HEK293 (cell line): ENCODE data around the gene SCGB1A1.
A peak's percentile ranks its signal among the peaks of the same experiment; 100 is the strongest.

Experiments used
- CTCF ChIA-PET: fragments of 350-600 bp; formaldehyde crosslinking; extraction: SDS; loops from one replicate; lab custom pipeline; 2021; ENCODE audit warnings: antibody characterized with exemption; lab: Yijun Ruan, JAX
- POLR2A ChIA-PET: fragments of 300-600 bp; formaldehyde crosslinking; extraction: SDS; loops from one replicate; lab custom pipeline; 2020; ENCODE audit warnings: antibody characterized with exemption, inconsistent platforms; lab: Yijun Ruan, JAX
- H3K27ac ChIP-seq: fragments of 200-500 bp; sonication (Bioruptor generic); 2 replicates; pipeline ENCODE4 v1.5.1; 2014; ENCODE audit warnings: low read depth, low read length, control low read depth, inconsistent platforms; ENCODE audit errors: extremely low read depth
- H3K36me3 ChIP-seq, 2 experiments: fragments of 200-500 bp in 1 of 2; sonication (Bioruptor generic) in 1 of 2; 1 replicate in 1 of 2; 2 replicates in 1 of 2; pipeline ENCODE4 v1.5.1; 2014 to 2017; ENCODE audit warnings: inconsistent platforms in 2 of 2, low read length in 2 of 2; ENCODE audit not compliant: control insufficient read depth in 2 of 2, insufficient read depth in 1 of 2
- H3K4me1 ChIP-seq: fragments of 200-500 bp; sonication (Bioruptor generic); 2 replicates; pipeline ENCODE4 v1.5.1; 2014; ENCODE audit warnings: mild to moderate bottlenecking, low read length, inconsistent platforms; ENCODE audit not compliant: control insufficient read depth, insufficient read depth
- H3K4me3 ChIP-seq: 2 replicates; pipeline ENCODE4 v1.5.1; 2011; ENCODE audit warnings: low read depth, mild to moderate bottlenecking, control low read depth, low read length, moderate library complexity
- H3K9me3 ChIP-seq: fragments of 200-500 bp; sonication (Bioruptor generic); 2 replicates; pipeline ENCODE4 v1.5.1; 2014; ENCODE audit warnings: low read depth, low read length, inconsistent platforms; ENCODE audit not compliant: control insufficient read depth, insufficient read depth
- GLIS1 ChIP-seq: fragments of 450-650 bp; formaldehyde crosslinking; IDR thresholded peaks from 2 replicates; pipeline ENCODE4 v1.5.1; 2016; ENCODE audit warnings: missing biosample characterization, missing genetic modification characterization
- HOXD13 ChIP-seq: sonication (generic); formaldehyde crosslinking; IDR thresholded peaks from 2 replicates; pipeline ENCODE4 v1.8.0; 2022; ENCODE audit warnings: missing genetic modification reagents, borderline replicate concordance
- RBAK ChIP-seq: fragments of 450-650 bp; formaldehyde crosslinking; IDR thresholded peaks from 2 replicates; pipeline ENCODE4 v1.5.1; 2016; ENCODE audit warnings: missing biosample characterization, missing genetic modification characterization
- REPIN1 ChIP-seq: fragments of 450-650 bp; formaldehyde crosslinking; IDR thresholded peaks from 2 replicates; pipeline ENCODE4 v1.5.1; 2017; ENCODE audit warnings: missing biosample characterization, missing genetic modification characterization, low read depth
- REST ChIP-seq: fragments of 450-650 bp; formaldehyde crosslinking; IDR thresholded peaks from 2 replicates; pipeline ENCODE4 v1.5.1; 2016; ENCODE audit warnings: missing biosample characterization, missing genetic modification characterization
- SALL2 ChIP-seq: fragments of 450-650 bp; formaldehyde crosslinking; IDR thresholded peaks from 2 replicates; pipeline ENCODE4 v1.5.0; 2017; ENCODE audit warnings: missing biosample characterization, mild to moderate bottlenecking, missing genetic modification characterization, borderline replicate concordance
- SCRT2 ChIP-seq: fragments of 450-650 bp; formaldehyde crosslinking; IDR thresholded peaks from 2 replicates; pipeline ENCODE4 v1.5.1; 2016; ENCODE audit warnings: missing biosample characterization, missing genetic modification characterization
- SP3 ChIP-seq: fragments of 450-650 bp; formaldehyde crosslinking; IDR thresholded peaks from 2 replicates; pipeline ENCODE4 v1.5.1; 2016; ENCODE audit warnings: missing biosample characterization, missing genetic modification characterization
- SP7 ChIP-seq: fragments of 450-650 bp; formaldehyde crosslinking; IDR thresholded peaks from 2 replicates; pipeline ENCODE4 v1.5.1; 2016; ENCODE audit warnings: missing biosample characterization, missing genetic modification characterization
- ZBTB26 ChIP-seq: fragments of 450-650 bp; formaldehyde crosslinking; optimal IDR thresholded peaks from 2 replicates; pipeline ENCODE3; 2016; ENCODE audit warnings: missing biosample characterization, mild to moderate bottlenecking, missing genetic modification characterization
- ZBTB6 ChIP-seq: fragments of 450-650 bp; formaldehyde crosslinking; IDR thresholded peaks from 2 replicates; pipeline ENCODE4 v1.5.1; 2017; ENCODE audit warnings: missing biosample characterization, missing genetic modification characterization
- ZBTB7A ChIP-seq: fragments of 450-650 bp; formaldehyde crosslinking; IDR thresholded peaks from 2 replicates; pipeline ENCODE4 v1.5.1; 2016; ENCODE audit warnings: low read depth, missing biosample characterization, missing genetic modification characterization
- ZIC2 ChIP-seq: fragments of 450-650 bp; formaldehyde crosslinking; IDR thresholded peaks from 2 replicates; pipeline ENCODE4 v1.5.1; 2016; ENCODE audit warnings: missing biosample characterization, missing genetic modification characterization
- ZNF114 ChIP-seq: fragments of 450-650 bp; formaldehyde crosslinking; IDR thresholded peaks from 2 replicates; pipeline ENCODE4 v1.5.0; 2017; ENCODE audit warnings: missing biosample characterization, missing genetic modification characterization
- ZNF121 ChIP-seq: fragments of 450-650 bp; formaldehyde crosslinking; IDR thresholded peaks from 2 replicates; pipeline ENCODE4 v1.5.1; 2016; ENCODE audit warnings: missing biosample characterization, missing genetic modification characterization
- ZNF138 ChIP-seq: fragments of 450-650 bp; formaldehyde crosslinking; IDR thresholded peaks from 2 replicates; pipeline ENCODE4 v1.5.1; 2016; ENCODE audit warnings: missing biosample characterization, missing genetic modification characterization, borderline replicate concordance
- ZNF23 ChIP-seq: fragments of 450-650 bp; formaldehyde crosslinking; IDR thresholded peaks from 2 replicates; pipeline ENCODE4 v1.5.1; 2016; ENCODE audit warnings: missing biosample characterization, missing genetic modification characterization, borderline replicate concordance
- ZNF274 ChIP-seq, 2 experiments: fragments of 200-500 bp in 1 of 2; fragments of 450-650 bp in 1 of 2; sonication (Bioruptor generic) in 1 of 2; formaldehyde crosslinking in 1 of 2; IDR thresholded peaks; 2 replicates each; pipeline versions ENCODE4 v1.5.1 to v1.6.1; 2014 to 2016; ENCODE audit warnings: borderline replicate concordance in 1 of 2, inconsistent platforms in 1 of 2, low read length in 1 of 2, missing biosample characterization in 1 of 2, missing genetic modification characterization in 1 of 2
- ZNF324 ChIP-seq: fragments of 450-650 bp; formaldehyde crosslinking; IDR thresholded peaks from 2 replicates; pipeline ENCODE4 v1.5.1; 2016; ENCODE audit warnings: missing biosample characterization, missing genetic modification characterization
- ZNF366 ChIP-seq: fragments of 450-650 bp; formaldehyde crosslinking; conservative IDR thresholded peaks from 2 replicates; pipeline ENCODE4 v1.5.1; 2016; ENCODE audit warnings: missing biosample characterization, missing genetic modification characterization
- ZNF514 ChIP-seq: fragments of 450-650 bp; formaldehyde crosslinking; IDR thresholded peaks from 2 replicates; pipeline ENCODE4 v1.5.1; 2016; ENCODE audit warnings: missing biosample characterization, missing genetic modification characterization
- ZNF624 ChIP-seq: fragments of 450-650 bp; formaldehyde crosslinking; IDR thresholded peaks from 2 replicates; pipeline ENCODE4 v1.5.1; 2017; ENCODE audit warnings: missing biosample characterization, missing genetic modification characterization
- ZNF626 ChIP-seq: fragments of 450-650 bp; sonication (Bioruptor Pico); formaldehyde crosslinking; IDR thresholded peaks from 2 replicates; pipeline ENCODE4 v1.5.1; 2018; ENCODE audit warnings: missing biosample characterization, missing genetic modification characterization, inconsistent platforms
- ZNF629 ChIP-seq: fragments of 450-650 bp; formaldehyde crosslinking; IDR thresholded peaks from 2 replicates; pipeline ENCODE4 v1.5.1; 2017; ENCODE audit warnings: missing biosample characterization, missing genetic modification characterization
- ZNF654 ChIP-seq: fragments of 450-650 bp; formaldehyde crosslinking; IDR thresholded peaks from 2 replicates; pipeline ENCODE4 v1.5.1; 2016; ENCODE audit warnings: low read depth, missing biosample characterization, missing genetic modification characterization
- ZNF664 ChIP-seq: fragments of 450-650 bp; formaldehyde crosslinking; IDR thresholded peaks from 2 replicates; pipeline ENCODE4 v1.5.1; 2016; ENCODE audit warnings: missing biosample characterization, missing genetic modification characterization
- ZNF677 ChIP-seq: fragments of 450-650 bp; IDR thresholded peaks from 2 replicates; pipeline ENCODE4 v1.5.0; 2018; ENCODE audit warnings: missing biosample characterization, mild to moderate bottlenecking, missing genetic modification characterization, moderate library complexity
- ZNF777 ChIP-seq: fragments of 450-650 bp; formaldehyde crosslinking; IDR thresholded peaks from 2 replicates; pipeline ENCODE4 v1.5.1; 2017; ENCODE audit warnings: missing biosample characterization, missing genetic modification characterization, borderline replicate concordance
- ZSCAN5A ChIP-seq: fragments of 450-650 bp; formaldehyde crosslinking; IDR thresholded peaks from 2 replicates; pipeline ENCODE4 v1.5.1; 2016; ENCODE audit warnings: missing biosample characterization, missing genetic modification characterization

SCGB1A1 gene

GRCh38 chr11:62423012-62423411 is 4.2 kb downstream of the SCGB1A1 start:
- H3K27ac ChIP-seq = no peak overlapping the region
- H3K4me3 ChIP-seq = no peak overlapping the region
- no peaks in the 10 kb centered on the region for H3K9me3 ChIP-seq
- H3K36me3 ChIP-seq = no peaks in the 10 kb centered on the region
- H3K4me1 ChIP-seq = peaks cover 3% of the 10 kb centered on the region
- CTCF ChIA-PET = interaction anchor here (0.7 to 7.8 kb wide), 8 partner anchors 28 to 271 kb away, joined by 3 to 188 read pairs (median 8); no protein-coding TSS in a partner anchor
- POLR2A ChIA-PET = interaction anchor here (0.7 to 1.6 kb wide), 3 partner anchors 121 to 170 kb away, joined by 4 to 5 read pairs (median 5); no protein-coding TSS in a partner anchor
- TF ChIP-seq ZIC2 (tag by site-specific recombination) (peak; percentile 43; the same call in 1 of the 2 replicates), ZBTB6 (tag by site-specific recombination) (no peak), ZSCAN5A (no peak), ZNF626 (no peak), GLIS1 (tag by site-specific recombination) (peak; percentile 51; the same call in 1 of the 2 replicates), ZBTB7A (tag by site-specific recombination) (no peak), ZBTB26 (tag by site-specific recombination) (no peak), ZNF664 (no peak), ZNF366 (tag by site-specific recombination) (no peak), REPIN1 (tag by site-specific recombination) (no peak), ZNF121 (tag by site-specific recombination) (no peak), ZNF777 (tag by site-specific recombination) (no peak), ZNF114 (tag by site-specific recombination) (no peak), SP3 (tag by site-specific recombination) (no peak), HOXD13 (no peak), ZNF514 (tag by site-specific recombination) (no peak), ZNF23 (tag by site-specific recombination) (no peak)

GRCh38 chr11:62427630-62428233 is 8.9 kb downstream of the SCGB1A1 start:
- H3K27ac ChIP-seq = no peak overlapping the region
- TF ChIP-seq ZNF677 (tag by site-specific recombination) (no peak), SP7 (tag by site-specific recombination) (peak; percentile 98), RBAK (no peak), SCRT2 (tag by site-specific recombination) (0 out of 2 replicates have a peak, but pooled peaks have one; percentile 13), ZNF624 (tag by site-specific recombination) (no peak), ZNF121 (tag by site-specific recombination) (no peak), ZNF274 (IDR thresholded peaks at IDR 0.05; ENCODE audit: low read length) (no peak), ZNF274 (tag by site-specific recombination; IDR thresholded peaks at IDR 0.05; ENCODE audit: borderline replicate concordance) (no peak), REST (tag by site-specific recombination) (no peak), SALL2 (tag by site-specific recombination) (no peak), ZNF138 (no peak), ZNF324 (tag by site-specific recombination) (no peak), ZNF654 (tag by site-specific recombination) (no peak), ZNF629 (tag by site-specific recombination) (no peak)

More at GRCh38 chr11:62427630-62428233, 8.9 kb downstream of the SCGB1A1 start:
- no peaks in the 10 kb centered on the region for H3K36me3 ChIP-seq
- H3K4me3 ChIP-seq = no peak overlapping the region
- H3K9me3 ChIP-seq = no peaks in the 10 kb centered on the region
- ChIA-PET POLR2A (interaction anchor here (0.6 to 0.7 kb wide), 2 partner anchors 130 to 253 kb away, joined by 3 to 6 read pairs; no protein-coding TSS in a partner anchor), CTCF (interaction anchor here (0.7 to 7.8 kb wide), 6 partner anchors 16 to 132 kb away, joined by 3 to 188 read pairs (median 4); partner anchors contain the start of gene SCGB1D4)
- no peaks in the 10 kb centered on the region; the same call in 1 of the 2 replicates for H3K4me1 ChIP-seq
